Measurements from ENCODE around the gene EHHADH. TPM values are rescaled to one million over a fixed set of nuclear protein-coding genes. Genes with fewer than 3 reads are reported as not detected.

The EHHADH gene
- total RNA-seq, 4 donors from 2014 or later = 1.4 to 3.4 (median 1.7) TPM

DNA sequence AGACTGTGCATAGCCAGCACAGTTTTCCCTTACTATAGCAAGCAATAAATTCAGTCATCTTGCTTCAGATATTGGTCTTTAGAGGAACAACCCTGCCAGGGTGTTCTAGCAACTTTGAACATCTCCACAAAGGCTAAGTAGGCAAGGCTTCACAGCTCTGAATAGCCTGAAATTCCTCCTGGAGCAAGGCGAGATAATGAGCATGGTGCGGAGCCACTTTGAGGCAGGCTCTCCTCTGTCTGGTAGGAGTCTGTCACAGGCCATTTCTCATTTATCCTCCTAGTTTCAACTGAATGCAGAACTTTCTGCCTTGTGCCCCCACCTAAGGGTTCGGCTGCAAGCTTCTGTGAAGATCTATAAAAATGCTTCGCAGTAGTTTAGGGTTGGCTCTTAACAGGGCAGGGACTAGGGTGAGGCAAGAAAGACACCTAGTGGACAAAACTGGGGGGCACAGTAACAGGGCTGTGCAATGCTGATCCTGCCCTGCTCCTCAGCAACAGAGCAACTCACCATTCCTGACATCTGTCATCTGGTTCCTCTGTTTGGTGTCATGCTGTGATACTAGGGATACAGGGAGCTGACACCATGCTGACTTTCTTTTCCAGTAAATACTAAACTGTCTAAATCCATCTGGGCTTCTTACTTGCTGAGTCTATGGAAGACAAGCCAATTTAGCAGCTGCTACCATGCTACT is 16.6 kb upstream of the EHHADH start:
- in situ Hi-C loops (cut with MboI; ENCODE audit: low sequenced_read_pairs in 4 of 4) (no loop called here), intact Hi-C loops (cut with DNase I; ENCODE audit: low total_unique reads) (no loop called here)
- no peak for DNase-seq
- Histone ChIP-seq H3K9me3 (no peaks in the 10 kb centered on the region), H3K4me1 (no peaks in the 10 kb centered on the region), H3K4me3 (no peak overlapping the region), H3K27ac (no peak overlapping the region), H3K36me3 (no peaks in the 10 kb centered on the region), H3K27me3 (peaks cover 0 to 9% (median 0%) of the 10 kb centered on the region in 3 donors)
- TF ChIP-seq, protein P1, sequence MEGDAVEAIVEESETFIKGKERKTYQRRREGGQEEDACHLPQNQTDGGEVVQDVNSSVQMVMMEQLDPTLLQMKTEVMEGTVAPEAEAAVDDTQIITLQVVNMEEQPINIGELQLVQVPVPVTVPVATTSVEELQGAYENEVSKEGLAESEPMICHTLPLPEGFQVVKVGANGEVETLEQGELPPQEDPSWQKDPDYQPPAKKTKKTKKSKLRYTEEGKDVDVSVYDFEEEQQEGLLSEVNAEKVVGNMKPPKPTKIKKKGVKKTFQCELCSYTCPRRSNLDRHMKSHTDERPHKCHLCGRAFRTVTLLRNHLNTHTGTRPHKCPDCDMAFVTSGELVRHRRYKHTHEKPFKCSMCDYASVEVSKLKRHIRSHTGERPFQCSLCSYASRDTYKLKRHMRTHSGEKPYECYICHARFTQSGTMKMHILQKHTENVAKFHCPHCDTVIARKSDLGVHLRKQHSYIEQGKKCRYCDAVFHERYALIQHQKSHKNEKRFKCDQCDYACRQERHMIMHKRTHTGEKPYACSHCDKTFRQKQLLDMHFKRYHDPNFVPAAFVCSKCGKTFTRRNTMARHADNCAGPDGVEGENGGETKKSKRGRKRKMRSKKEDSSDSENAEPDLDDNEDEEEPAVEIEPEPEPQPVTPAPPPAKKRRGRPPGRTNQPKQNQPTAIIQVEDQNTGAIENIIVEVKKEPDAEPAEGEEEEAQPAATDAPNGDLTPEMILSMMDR (IDR thresholded peaks at IDR 0.05 in 4 of 5, conservative IDR thresholded peaks at IDR 0.05 in 1 of 5) = no peak
- no peak for ATAC-seq

DNA sequence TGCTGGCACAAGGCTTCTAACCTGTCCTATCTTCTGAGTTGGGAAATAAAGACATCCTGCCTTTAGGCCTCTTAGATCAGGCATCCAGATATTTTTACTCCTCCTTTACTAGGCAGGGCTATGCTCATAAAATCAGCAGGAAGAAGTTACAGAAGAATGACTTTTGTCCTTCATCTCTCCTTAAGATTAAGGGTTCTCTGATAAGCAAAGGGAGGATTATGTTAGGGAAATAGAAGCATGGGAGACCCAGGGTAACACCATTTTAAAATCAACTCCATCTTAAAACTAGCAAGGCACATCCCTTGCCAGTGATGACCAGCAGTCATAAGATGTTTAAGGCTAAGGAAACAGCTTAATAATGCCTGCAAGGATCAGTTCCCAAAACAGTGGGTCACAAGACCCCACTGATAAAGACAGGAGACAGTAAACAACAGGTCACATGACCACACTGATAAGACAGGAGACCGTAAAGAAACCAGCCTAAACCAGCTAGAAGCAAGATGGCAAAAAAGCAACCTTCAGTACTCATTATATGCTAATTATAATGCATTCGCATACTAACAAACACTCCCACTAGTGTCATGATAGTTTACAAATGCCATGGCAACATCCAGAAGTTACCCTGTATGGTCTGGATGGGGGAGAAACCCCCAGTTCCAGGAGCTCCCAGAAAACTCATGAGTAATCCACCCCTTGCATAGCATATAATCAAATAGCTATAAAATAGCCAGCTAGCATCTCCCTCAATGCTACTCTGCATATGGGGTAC is 14.5 kb upstream of the EHHADH start:
- in situ Hi-C loops (cut with MboI; ENCODE audit: low sequenced_read_pairs in 4 of 4) (no loop called here), intact Hi-C loops (cut with DNase I; ENCODE audit: low total_unique reads) (no loop called here)
- Histone ChIP-seq H3K4me3 (no peak overlapping the region), H3K4me1 (no peaks in the 10 kb centered on the region), H3K36me3 (no peaks in the 10 kb centered on the region), H3K27me3 (peaks cover 0 to 9% (median 0%) of the 10 kb centered on the region in 3 donors), H3K27ac (no peak overlapping the region), H3K9me3 (no peaks in the 10 kb centered on the region)
- TF ChIP-seq, protein P1 (IDR thresholded peaks at IDR 0.05 in 4 of 5, conservative IDR thresholded peaks at IDR 0.05 in 1 of 5) = no peak
- no peak for TF ChIP-seq POLR2A (IDR thresholded peaks at IDR 0.05)
- ATAC-seq (no peak), DNase-seq (no peak)

- in situ Hi-C loops (cut with MboI; ENCODE audit: low sequenced_read_pairs in 4 of 4) (no loop called here), intact Hi-C loops (cut with DNase I; ENCODE audit: low total_unique reads) (no loop called here)
- Histone ChIP-seq H3K27me3 (peaks cover 0 to 9% (median 0%) of the 10 kb centered on the region in 3 donors), H3K9me3 (no peaks in the 10 kb centered on the region), H3K27ac (no peak overlapping the region), H3K36me3 (no peaks in the 10 kb centered on the region), H3K4me3 (no peak overlapping the region), H3K4me1 (no peaks in the 10 kb centered on the region)
- no peak for ATAC-seq
- no peak for TF ChIP-seq POLR2A (IDR thresholded peaks at IDR 0.05)
- TF ChIP-seq, protein P1 (IDR thresholded peaks at IDR 0.05 in 4 of 5, conservative IDR thresholded peaks at IDR 0.05 in 1 of 5) = no peak
- DNase-seq = no peak
Measured at GRCh38 chr3:185267193-185267592, 13.3 kb upstream of the EHHADH start.

- Histone ChIP-seq H3K4me3 (no peak overlapping the region), H3K4me1 (no peaks in the 10 kb centered on the region), H3K27ac (no peak overlapping the region), H3K36me3 (no peaks in the 10 kb centered on the region), H3K27me3 (peaks cover 0 to 5% (median 0%) of the 10 kb centered on the region in 3 donors), H3K9me3 (no peaks in the 10 kb centered on the region)
- DNase-seq = no peak
- intact Hi-C loops (cut with DNase I; ENCODE audit: low total_unique reads) (no loop called here), in situ Hi-C loops (cut with MboI; ENCODE audit: low sequenced_read_pairs in 4 of 4) (no loop called here)
- no peak for ATAC-seq
- TF ChIP-seq, protein P1 (IDR thresholded peaks at IDR 0.05 in 4 of 5, conservative IDR thresholded peaks at IDR 0.05 in 1 of 5) = no peak
- TF ChIP-seq POLR2A (IDR thresholded peaks at IDR 0.05) = no peak
Measured at GRCh38 chr3:185264849-185265553, 11.2 kb upstream of the EHHADH start.
